SHP77 (cell line): Measurements from ENCODE around the gene DPH6.
"Not testable (repeated sequence)": the region's sequence is repeated elsewhere in the genome, so short reads cannot be mapped to it uniquely, and the experiment has no call there.

ENCODE experiments used
- DNase-seq, 2 experiments: peaks; one replicate each; lab custom pipeline; 2025; lab: John Stamatoyannopoulos, UW

DPH6 gene

GRCh38 chr15:35437157-35437556 lies 108.8 kb downstream of the DPH6 start:
- DNase-seq = no peak

- DNase-seq = no peak
These were observed 109.5 kb downstream of the DPH6 start for GRCh38 chr15:35436422-35436821.

GRCh38 chr15:35431281-35431680 lies 114.7 kb downstream of the DPH6 start:
- no peak for DNase-seq

GRCh38 chr15:35430301-35430700 lies 115.7 kb downstream of the DPH6 start:
- DNase-seq = no peak

GRCh38 chr15:35427496-35427895 lies 118.5 kb downstream of the DPH6 start:
- no peak for DNase-seq

- DNase-seq = no peak
These were observed 118.9 kb downstream of the DPH6 start for GRCh38 chr15:35427091-35427490.

- DNase-seq = no peak
These were observed 135.2 kb downstream of the DPH6 start for GRCh38 chr15:35410775-35411174.

- DNase-seq = no peak
These were observed 146.1 kb downstream of the DPH6 start for GRCh38 chr15:35399901-35400300.

GRCh38 chr15:35397027-35397426 lies 148.9 kb downstream of the DPH6 start:
- no peak for DNase-seq

GRCh38 chr15:35394416-35394815 lies 151.5 kb downstream of the DPH6 start:
- DNase-seq = no peak

- DNase-seq = no peak
These were observed 152.6 kb downstream of the DPH6 start for GRCh38 chr15:35393398-35393797.

- not testable (repeated sequence) for DNase-seq
These were observed 154.5 kb downstream of the DPH6 start for GRCh38 chr15:35391408-35391984.

GRCh38 chr15:35383506-35383905 lies 162.5 kb downstream of the DPH6 start:
- DNase-seq = no peak

GRCh38 chr15:35381328-35381727 lies 164.6 kb downstream of the DPH6 start:
- no peak for DNase-seq

GRCh38 chr15:35379972-35380371 lies 166.0 kb downstream of the DPH6 start:
- DNase-seq = no peak

GRCh38 chr15:35378454-35378853 lies 167.5 kb downstream of the DPH6 start:
- not testable (repeated sequence) for DNase-seq

GRCh38 chr15:35376707-35377106 lies 169.3 kb downstream of the DPH6 start:
- no peak for DNase-seq

GRCh38 chr15:35374661-35375060 lies 171.3 kb downstream of the DPH6 start:
- no peak for DNase-seq

GRCh38 chr15:35362195-35362829 lies 183.7 kb downstream of the DPH6 start:
- no peak for DNase-seq

- no peak for DNase-seq
These were observed 187.1 kb downstream of the DPH6 start for GRCh38 chr15:35358824-35359223.

GRCh38 chr15:35351059-35351458 lies 194.9 kb downstream of the DPH6 start:
- DNase-seq = no peak

GRCh38 chr15:35349916-35350315 lies 196.0 kb downstream of the DPH6 start:
- no peak for DNase-seq

GRCh38 chr15:35330916-35331315 lies 215.0 kb downstream of the DPH6 start:
- DNase-seq = no peak

- no peak for DNase-seq
These were observed 215.8 kb downstream of the DPH6 start for GRCh38 chr15:35330048-35330695.
